ENCODE results near the gene LETM1. TPM values are rescaled to one million over a fixed set of nuclear protein-coding genes. Genes with fewer than 3 reads are reported as not detected.

LETM1 gene
- total and polyA plus RNA-seq, 2 of the 8 experiments (the other 6 are each of a cell fraction or from before 2014, with no cell fraction given) = 19.8 to 50.1 TPM

- no peak for TF ChIP-seq SIRT6 (IDR thresholded peaks at IDR 0.05; ENCODE audit: low read length)
- no peak for TF ChIP-seq PHF8 (conservative IDR thresholded peaks at IDR 0.05; ENCODE audit: low read depth, low read length)
- no peak for TF ChIP-seq TBP (IDR thresholded peaks at IDR 0.05; ENCODE audit: low read depth, low read length)
These were observed 13.0 kb upstream of the LETM1 start (continued) for GRCh38 chr4:1868912-1869311.
